HepG2 (cell line): Measurements from ENCODE around the gene TUBA4B. TPM values are rescaled to one million over a fixed set of nuclear protein-coding genes. Genes with fewer than 3 reads are reported as not detected.
A peak's percentile ranks its signal among the peaks of the same experiment; 100 is the strongest.

Experiments
- AKAP8 ChIP-seq: sonication (generic); formaldehyde crosslinking; IDR thresholded peaks from 2 replicates; pipeline ENCODE4 v1.5.1; 2020; ENCODE audit warnings: mild to moderate bottlenecking, missing genetic modification reagents
- ATAD3A ChIP-seq: sonication (generic); formaldehyde crosslinking; IDR thresholded peaks from 2 replicates; pipeline ENCODE4 v1.4.0; 2020; ENCODE audit warnings: missing genetic modification reagents
- ATF7-NPFF ChIP-seq: sonication (generic); formaldehyde crosslinking; IDR thresholded peaks from 2 replicates; pipeline ENCODE4 v1.8.1; 2023; ENCODE audit warnings: mild to moderate bottlenecking, low read depth, missing genetic modification reagents, moderate library complexity
- CHD2 ChIP-seq: IDR thresholded peaks from 2 replicates; pipeline ENCODE4 v1.6.1; 2011; ENCODE audit warnings: low read depth, low read length, improper control_type of control experiment
- CREM ChIP-seq, 2 experiments: sonication (generic) in 1 of 2; formaldehyde crosslinking in 1 of 2; IDR thresholded peaks; 2 replicates each; pipeline versions ENCODE4 v1.4.0 to v1.6.1; 2016 to 2020; ENCODE audit warnings: antibody characterized with exemption in 1 of 2, mild to moderate bottlenecking in 1 of 2, missing genetic modification reagents in 1 of 2
- ETV6 ChIP-seq: sonication (generic); formaldehyde crosslinking; conservative IDR thresholded peaks from 2 replicates; pipeline ENCODE4 v1.4.0; 2020; ENCODE audit warnings: missing genetic modification reagents
- FIP1L1 ChIP-seq: fragments of 200-400 bp; formaldehyde crosslinking; IDR thresholded peaks from 2 replicates; pipeline ENCODE4 v1.6.1; 2018; ENCODE audit warnings: low read depth, mild to moderate bottlenecking, low read length, moderate library complexity, borderline replicate concordance; ENCODE audit not compliant: insufficient read depth
- GTF2F1 ChIP-seq: fragments of 150-350 bp; IDR thresholded peaks from 2 replicates; pipeline ENCODE4 v1.6.1; 2014; ENCODE audit warnings: low read length
- HNF4G ChIP-seq, 2 experiments: sonication (generic) in 1 of 2; formaldehyde crosslinking in 1 of 2; IDR thresholded peaks; 2 replicates each; pipeline versions ENCODE4 v1.4.0 to v1.6.1; 2011 to 2020; ENCODE audit warnings: borderline replicate concordance in 2 of 2, low read depth in 2 of 2, mild to moderate bottlenecking in 2 of 2, low read length in 1 of 2, missing genetic modification reagents in 1 of 2, moderate library complexity in 1 of 2
- JARID2 ChIP-seq: sonication (generic); formaldehyde crosslinking; IDR thresholded peaks from 2 replicates; pipeline ENCODE4 v1.8.1; 2023; ENCODE audit warnings: missing genetic modification reagents, inconsistent platforms; ENCODE audit not compliant: insufficient replicate concordance
- JUN ChIP-seq: sonication (generic); formaldehyde crosslinking; IDR thresholded peaks from 2 replicates; pipeline ENCODE4 v1.4.0; 2020; ENCODE audit warnings: mild to moderate bottlenecking, missing genetic modification reagents
- NCOA1 ChIP-seq: sonication (generic); formaldehyde crosslinking; IDR thresholded peaks from 2 replicates; pipeline ENCODE4 v1.9.0; 2021; ENCODE audit warnings: missing genetic modification reagents
- NFKB2 ChIP-seq: sonication (generic); formaldehyde crosslinking; IDR thresholded peaks from 2 replicates; pipeline ENCODE4 v1.4.0; 2020; ENCODE audit warnings: missing genetic modification reagents, borderline replicate concordance
- SP5 ChIP-seq: IDR thresholded peaks from 2 replicates; pipeline ENCODE4 v1.6.1; 2016; ENCODE audit warnings: low read depth, borderline replicate concordance
- ZNF138 ChIP-seq: sonication (generic); formaldehyde crosslinking; IDR thresholded peaks from 2 replicates; pipeline ENCODE4 v1.5.0; 2020; ENCODE audit warnings: mild to moderate bottlenecking, low read depth, missing genetic modification reagents
- ZNF460 ChIP-seq: sonication (generic); formaldehyde crosslinking; IDR thresholded peaks from 2 replicates; pipeline ENCODE4 v1.5.1; 2020; ENCODE audit warnings: missing genetic modification reagents, mild to moderate bottlenecking, borderline replicate concordance
- ZNF501 ChIP-seq: sonication (generic); formaldehyde crosslinking; IDR thresholded peaks from 2 replicates; pipeline ENCODE4 v1.5.1; 2020; ENCODE audit warnings: mild to moderate bottlenecking, moderate library complexity, missing genetic modification reagents
- ZNF543 ChIP-seq: sonication (generic); formaldehyde crosslinking; IDR thresholded peaks from 2 replicates; pipeline ENCODE4 v1.4.0; 2020; ENCODE audit warnings: mild to moderate bottlenecking, missing genetic modification reagents
- ZNF572 ChIP-seq: sonication (generic); formaldehyde crosslinking; IDR thresholded peaks from 2 replicates; pipeline ENCODE4 v1.5.1; 2020; ENCODE audit warnings: mild to moderate bottlenecking, missing genetic modification reagents
- ZNF768 ChIP-seq: sonication (generic); formaldehyde crosslinking; IDR thresholded peaks from 2 replicates; pipeline ENCODE4 v1.4.0; 2020; ENCODE audit warnings: missing genetic modification reagents
- polyA plus RNA-seq, 8 experiments: library from polyadenylated mRNA; depleted of rRNA in 3 of 8; stranded (reverse) in 7 of 8; unstranded in 1 of 8; fragments of >200 nt; fragmentation: Illumina TruSeq in 4 of 8; extraction: Trizol in 4 of 8; gene quantifications; 2 replicates each; pipeline versions ENCODE4 v1.2.1 to v1.2.3, GENCODE V29; 2011 to 2016; ENCODE audit warnings: low read depth in 4 of 8, missing spikeins in 1 of 8, mixed read lengths in 1 of 8; ENCODE audit not compliant: insufficient read depth in 1 of 8
- total RNA-seq, 5 experiments: library from RNA; depleted of rRNA; stranded (reverse); fragments of >200 nt; fragmentation: Illumina TruSeq; extraction: Trizol; gene quantifications; 2 replicates each; pipeline ENCODE4 v1.2.3, GENCODE V29; 2016; ENCODE audit warnings: low read depth in 1 of 5
- TF ChIP-seq, protein P1 (sequence below): sonication (generic); formaldehyde crosslinking; IDR thresholded peaks from 2 replicates; pipeline ENCODE4 v1.5.0; 2020; ENCODE audit warnings: mild to moderate bottlenecking, missing genetic modification reagents, borderline replicate concordance
- TF ChIP-seq, protein P2 (sequence below): sonication (generic); formaldehyde crosslinking; IDR thresholded peaks from 2 replicates; pipeline ENCODE4 v1.5.1; 2020; ENCODE audit warnings: mild to moderate bottlenecking, missing genetic modification reagents, borderline replicate concordance

The TUBA4B gene
- total and polyA plus RNA-seq, 2 of the 13 experiments (the other 11 are each of a cell fraction or from before 2014, with no cell fraction given), result 0.18 to 0.22 TPM

DNA sequence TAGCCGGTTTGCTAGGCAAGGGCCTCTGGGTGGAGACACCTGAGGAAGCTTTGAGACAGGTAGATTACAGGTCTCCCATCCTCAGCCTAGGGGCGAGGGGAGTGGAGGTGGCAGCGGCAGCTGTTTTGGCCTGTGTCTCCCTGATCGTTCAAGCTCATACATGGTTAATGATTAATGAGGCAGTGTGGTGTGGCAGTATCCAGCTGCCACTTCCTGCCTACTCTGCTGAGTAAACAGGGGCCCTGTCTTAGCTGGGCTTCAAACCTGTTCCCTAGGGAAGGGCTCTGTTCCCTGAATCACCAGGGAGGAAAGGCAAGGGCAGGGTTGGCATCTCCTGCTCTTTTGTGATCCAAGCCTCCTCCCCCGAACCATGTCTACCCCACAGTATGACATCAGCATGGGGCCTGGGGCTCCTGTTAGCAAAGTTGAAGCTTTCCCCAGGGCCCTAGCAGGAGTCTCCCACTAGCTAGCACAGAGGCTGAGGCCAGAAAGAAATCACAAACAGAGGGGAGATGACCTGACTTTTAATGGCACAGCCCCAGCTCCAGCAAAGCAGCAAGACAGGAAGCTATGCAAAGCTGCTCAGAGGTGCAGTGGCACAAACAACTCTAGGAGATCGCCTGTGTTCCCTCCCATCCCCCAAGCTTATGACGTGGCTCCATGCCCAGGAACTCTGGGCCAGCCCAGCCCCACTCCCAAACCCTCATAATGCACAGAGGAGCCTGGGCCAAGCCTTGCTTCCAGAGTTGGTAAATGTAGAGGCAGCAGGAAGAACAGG is 3.7 kb upstream of the TUBA4B start (continued):
- peak; percentile 18 for TF ChIP-seq JARID2 (CRISPR knock-in tag)
- TF ChIP-seq ZNF543, result no peak; the same call in 1 of the 2 replicates
- TF ChIP-seq AKAP8 (CRISPR knock-in tag), result peak; percentile 58; the same call in 1 of the 2 replicates
- no peak for TF ChIP-seq ETV6 (CRISPR knock-in tag)
- TF ChIP-seq GTF2F1, result no peak
- TF ChIP-seq, protein P1, sequence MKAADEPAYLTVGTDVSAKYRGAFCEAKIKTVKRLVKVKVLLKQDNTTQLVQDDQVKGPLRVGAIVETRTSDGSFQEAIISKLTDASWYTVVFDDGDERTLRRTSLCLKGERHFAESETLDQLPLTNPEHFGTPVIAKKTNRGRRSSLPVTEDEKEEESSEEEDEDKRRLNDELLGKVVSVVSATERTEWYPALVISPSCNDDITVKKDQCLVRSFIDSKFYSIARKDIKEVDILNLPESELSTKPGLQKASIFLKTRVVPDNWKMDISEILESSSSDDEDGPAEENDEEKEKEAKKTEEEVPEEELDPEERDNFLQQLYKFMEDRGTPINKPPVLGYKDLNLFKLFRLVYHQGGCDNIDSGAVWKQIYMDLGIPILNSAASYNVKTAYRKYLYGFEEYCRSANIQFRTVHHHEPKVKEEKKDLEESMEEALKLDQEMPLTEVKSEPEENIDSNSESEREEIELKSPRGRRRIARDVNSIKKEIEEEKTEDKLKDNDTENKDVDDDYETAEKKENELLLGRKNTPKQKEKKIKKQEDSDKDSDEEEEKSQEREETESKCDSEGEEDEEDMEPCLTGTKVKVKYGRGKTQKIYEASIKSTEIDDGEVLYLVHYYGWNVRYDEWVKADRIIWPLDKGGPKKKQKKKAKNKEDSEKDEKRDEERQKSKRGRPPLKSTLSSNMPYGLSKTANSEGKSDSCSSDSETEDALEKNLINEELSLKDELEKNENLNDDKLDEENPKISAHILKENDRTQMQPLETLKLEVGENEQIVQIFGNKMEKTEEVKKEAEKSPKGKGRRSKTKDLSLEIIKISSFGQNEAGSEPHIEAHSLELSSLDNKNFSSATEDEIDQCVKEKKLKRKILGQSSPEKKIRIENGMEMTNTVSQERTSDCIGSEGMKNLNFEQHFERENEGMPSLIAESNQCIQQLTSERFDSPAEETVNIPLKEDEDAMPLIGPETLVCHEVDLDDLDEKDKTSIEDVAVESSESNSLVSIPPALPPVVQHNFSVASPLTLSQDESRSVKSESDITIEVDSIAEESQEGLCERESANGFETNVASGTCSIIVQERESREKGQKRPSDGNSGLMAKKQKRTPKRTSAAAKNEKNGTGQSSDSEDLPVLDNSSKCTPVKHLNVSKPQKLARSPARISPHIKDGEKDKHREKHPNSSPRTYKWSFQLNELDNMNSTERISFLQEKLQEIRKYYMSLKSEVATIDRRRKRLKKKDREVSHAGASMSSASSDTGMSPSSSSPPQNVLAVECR (CRISPR knock-in tag), result peak; percentile 81; the same call in 1 of the 2 replicates
- TF ChIP-seq, protein P2, sequence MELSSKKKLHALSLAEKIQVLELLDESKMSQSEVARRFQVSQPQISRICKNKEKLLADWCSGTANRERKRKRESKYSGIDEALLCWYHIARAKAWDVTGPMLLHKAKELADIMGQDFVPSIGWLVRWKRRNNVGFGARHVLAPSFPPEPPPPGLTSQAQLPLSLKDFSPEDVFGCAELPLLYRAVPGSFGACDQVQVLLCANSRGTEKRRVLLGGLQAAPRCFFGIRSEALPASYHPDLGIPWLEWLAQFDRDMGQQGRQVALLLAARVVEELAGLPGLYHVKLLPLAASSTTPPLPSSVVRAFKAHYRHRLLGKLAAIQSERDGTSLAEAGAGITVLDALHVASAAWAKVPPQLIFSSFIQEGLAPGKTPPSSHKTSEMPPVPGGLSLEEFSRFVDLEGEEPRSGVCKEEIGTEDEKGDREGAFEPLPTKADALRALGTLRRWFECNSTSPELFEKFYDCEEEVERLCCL, result no peak
- peak; percentile 75; the same call in 1 of the 2 replicates for TF ChIP-seq ZNF501 (CRISPR knock-in tag)
- TF ChIP-seq SP5 (CRISPR knock-in tag), result 0 out of 2 replicates have a peak, but pooled peaks have one; percentile 25
- no peak for TF ChIP-seq NCOA1 (CRISPR knock-in tag)
- peak; percentile 89 for TF ChIP-seq ATF7-NPFF (CRISPR knock-in tag)
- TF ChIP-seq NFKB2 (CRISPR knock-in tag), result no peak; the same call in 1 of the 2 replicates
- no peak for TF ChIP-seq ATAD3A (CRISPR knock-in tag)
- TF ChIP-seq JUN (CRISPR knock-in tag), result peak; percentile 86
- peak; percentile 78; the same call in 1 of the 2 replicates for TF ChIP-seq ZNF768 (CRISPR knock-in tag)
- no peak for TF ChIP-seq HNF4G (IDR thresholded peaks at IDR 0.05; ENCODE audit: borderline replicate concordance, low read depth, low read length)
- peak; percentile 40; the same call in 1 of the 2 replicates for TF ChIP-seq HNF4G (CRISPR knock-in tag; IDR thresholded peaks at IDR 0.05; ENCODE audit: borderline replicate concordance, low read depth)
- peak; percentile 63; the same call in 1 of the 2 replicates for TF ChIP-seq CHD2
- TF ChIP-seq ZNF138, result no peak
- peak; percentile 17; the same call in 1 of the 2 replicates for TF ChIP-seq ZNF460 (CRISPR knock-in tag)
- 0 out of 2 replicates have a peak, but pooled peaks have one; percentile 90 for TF ChIP-seq FIP1L1
- TF ChIP-seq ZNF572 (CRISPR knock-in tag), result no peak
- peak; percentile 91 for TF ChIP-seq CREM (IDR thresholded peaks at IDR 0.05)
- TF ChIP-seq CREM (CRISPR knock-in tag; IDR thresholded peaks at IDR 0.05), result no peak
